ENCODE data around the gene ARSI.
"Not testable (repeated sequence)": the region's sequence is repeated elsewhere in the genome, so short reads cannot be mapped to it uniquely, and the experiment has no call there.

ARSI gene

DNA sequence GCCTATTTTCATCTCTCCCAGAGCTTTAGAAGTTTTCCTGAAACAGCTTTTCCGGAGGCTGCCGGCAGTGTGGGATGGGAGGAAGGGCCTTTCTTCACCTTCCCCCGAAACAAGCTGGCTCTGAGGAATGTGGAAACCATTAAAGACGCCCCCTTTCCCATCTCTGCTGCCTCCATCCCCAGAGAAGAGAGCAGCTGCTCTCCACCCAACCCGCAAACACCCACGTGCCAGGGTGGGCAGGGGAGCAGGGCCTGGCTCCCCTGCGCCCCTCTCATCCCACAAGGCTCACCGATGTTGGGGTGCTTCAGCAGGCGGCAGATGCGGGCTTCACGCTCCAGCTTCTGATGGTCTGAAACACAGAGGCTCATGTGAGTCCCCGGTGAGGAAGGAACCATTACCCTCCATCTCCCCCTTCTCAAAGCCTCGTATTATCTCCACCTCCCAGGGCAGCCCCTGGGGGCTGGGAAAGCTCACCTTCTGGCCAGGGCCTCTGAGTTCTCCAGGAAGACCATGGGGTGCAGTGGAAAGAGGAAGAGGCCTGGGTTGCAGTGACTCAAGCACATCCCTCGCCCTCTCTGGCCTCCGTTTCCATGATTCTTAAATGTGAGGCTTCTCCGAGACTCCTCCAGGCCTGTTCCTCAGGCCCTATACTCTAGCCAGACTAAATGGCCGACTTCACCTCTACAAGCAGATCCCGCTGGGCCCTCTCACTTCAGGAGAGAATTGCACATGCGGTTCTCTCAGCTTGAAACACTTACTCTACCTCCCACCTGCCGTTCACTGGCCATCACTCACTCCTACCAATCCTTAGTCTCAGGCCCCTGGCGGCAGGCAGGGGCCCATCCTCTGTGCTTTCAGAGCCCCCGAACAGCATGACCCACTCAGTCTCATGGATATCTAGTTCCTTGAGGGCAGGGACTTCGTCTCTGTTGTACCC is 37.8 kb downstream of the ARSI start:
- peak in 2 of 3 donors; percentile 35 to 52 for DNase-seq

DNA sequence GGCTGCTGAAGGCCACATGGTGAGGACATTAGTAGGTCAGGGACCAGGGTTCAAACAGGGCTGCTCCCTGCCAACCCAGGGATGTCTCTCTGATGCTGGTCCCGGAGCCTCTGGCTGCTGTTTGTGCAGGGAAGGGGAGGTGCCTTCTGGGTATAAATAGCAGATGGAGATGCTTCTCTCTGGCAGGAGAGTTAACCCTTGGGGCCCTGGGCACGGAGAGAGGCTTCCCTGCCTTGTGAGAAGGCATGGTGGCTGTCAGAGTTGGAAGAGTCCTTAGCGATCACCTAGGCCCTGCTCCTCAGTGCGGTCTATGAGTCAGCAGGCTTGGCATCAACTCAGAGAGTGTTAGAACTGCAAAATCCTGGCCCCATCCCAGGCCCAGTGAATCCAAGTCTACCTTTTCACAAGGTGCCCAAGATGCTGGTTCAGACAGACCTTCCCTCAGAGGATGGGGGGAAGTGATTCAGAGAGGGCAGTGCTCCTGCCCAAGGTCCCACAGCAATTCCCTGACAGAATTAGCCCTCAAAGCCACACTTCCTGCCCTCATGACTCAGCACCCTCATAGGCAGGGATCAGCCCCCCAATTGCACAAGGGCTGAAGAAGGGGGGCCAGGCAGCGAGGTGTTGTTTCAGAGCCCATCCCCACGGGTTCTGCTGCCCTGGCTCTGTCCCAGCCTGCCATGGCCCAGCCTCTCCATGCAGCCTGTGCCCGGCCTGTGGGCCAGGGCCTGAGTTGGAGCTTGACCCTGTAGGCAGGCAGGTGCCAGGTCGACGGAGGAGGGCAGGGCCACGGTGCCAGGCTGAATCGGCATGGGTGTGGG is 38.7 kb downstream of the ARSI start:
- peak; percentile 38 to 46 (median 40) for DNase-seq

DNA sequence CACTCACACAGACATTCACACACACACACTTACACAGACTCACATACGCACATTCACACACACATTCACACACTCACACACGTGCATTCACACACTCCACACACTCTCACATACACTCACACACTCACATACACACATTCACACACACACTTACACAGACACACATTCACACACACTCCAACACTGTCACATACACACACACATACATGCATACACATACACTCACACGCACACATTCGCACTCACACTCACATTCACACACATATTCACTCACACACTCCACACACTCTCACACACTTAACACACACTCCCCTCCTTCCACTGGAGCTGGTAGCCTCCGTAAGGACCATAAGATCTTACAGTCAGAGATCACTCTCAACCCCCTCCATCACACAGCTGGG is 39.3 kb downstream of the ARSI start:
- DNase-seq, result no peak

GRCh38 chr5:150262502-150262901 is 40.2 kb downstream of the ARSI start:
- no peak for DNase-seq

- no peak for DNase-seq
Observed at GRCh38 chr5:150261231-150261630, 41.5 kb downstream of the ARSI start.

DNA sequence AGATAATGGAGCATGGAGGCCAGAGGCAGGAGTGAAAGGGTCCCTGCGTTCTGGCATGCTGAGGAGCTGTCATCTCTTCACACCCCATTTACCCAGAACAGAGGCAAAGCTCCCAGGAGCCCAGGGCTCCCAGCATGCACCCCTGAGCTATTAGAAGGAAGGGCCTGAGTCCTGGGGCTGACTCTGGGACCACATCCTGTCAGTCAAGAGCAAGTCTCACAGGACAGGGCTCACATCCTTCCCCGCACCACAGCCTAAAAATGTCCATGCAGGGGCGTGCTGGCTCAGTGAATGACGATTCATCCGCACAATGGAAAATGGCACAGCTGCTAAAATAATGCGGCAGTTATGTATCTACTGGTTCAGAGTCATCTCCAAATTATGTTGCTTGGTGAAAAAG is 44.6 kb downstream of the ARSI start:
- no peak for DNase-seq

GRCh38 chr5:150257424-150257823 is 45.3 kb downstream of the ARSI start:
- DNase-seq, result no peak

DNA sequence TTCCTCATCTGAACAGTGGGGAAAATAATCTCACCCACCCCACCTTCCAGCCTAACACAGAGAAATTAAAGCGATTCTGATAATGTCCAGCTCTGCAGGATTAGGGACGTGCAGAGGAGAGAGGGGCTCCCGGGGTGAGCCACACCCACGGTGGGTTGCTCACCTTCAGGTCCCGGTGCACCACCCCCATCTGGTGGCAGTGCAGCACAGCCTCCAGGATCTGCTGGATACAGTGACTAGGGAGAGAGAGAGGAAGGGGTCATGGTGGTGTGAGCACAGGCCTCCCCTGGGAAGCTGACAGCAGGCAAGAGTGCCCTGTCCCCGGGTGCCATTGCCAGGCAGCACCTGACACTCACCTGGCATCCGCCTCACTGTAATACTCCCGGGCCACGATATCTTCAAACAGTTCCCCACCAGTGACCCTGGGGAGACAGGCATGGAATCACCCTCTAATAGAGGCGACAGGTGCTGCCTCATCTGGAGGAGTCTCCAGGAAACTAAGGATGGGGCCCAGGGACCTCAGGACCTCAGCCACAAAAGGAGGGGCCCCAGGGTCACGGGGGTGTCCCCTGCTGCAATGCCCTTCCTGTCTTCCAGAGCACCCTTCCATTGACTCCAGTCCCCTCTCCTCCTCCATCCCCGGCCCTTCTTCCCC is 46.2 kb downstream of the ARSI start:
- no peak for DNase-seq

GRCh38 chr5:150255659-150256409 is 46.9 kb downstream of the ARSI start:
- no peak for DNase-seq

DNA sequence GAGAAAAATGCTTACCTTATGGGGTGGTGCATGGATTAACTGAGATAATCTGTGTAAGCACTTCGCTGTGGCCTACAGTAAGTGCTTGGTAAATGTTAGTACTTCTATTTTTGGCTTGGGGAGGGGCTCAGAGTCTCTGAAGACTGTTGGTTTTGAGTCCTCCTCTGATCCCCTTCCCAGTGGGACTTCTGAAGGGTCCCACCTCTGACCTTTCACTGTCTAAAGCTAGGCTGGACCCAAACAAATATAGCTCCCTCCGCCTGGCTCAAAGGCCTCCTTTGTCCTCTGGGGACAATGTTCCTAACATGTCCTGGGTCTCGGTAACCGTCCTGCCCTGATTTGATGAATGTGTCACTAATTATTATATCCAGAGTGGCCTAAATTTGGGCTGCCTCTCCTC is 47.9 kb downstream of the ARSI start:
- DNase-seq, result no peak

GRCh38 chr5:150254363-150254762 is 48.3 kb downstream of the ARSI start:
- no peak for DNase-seq

DNA sequence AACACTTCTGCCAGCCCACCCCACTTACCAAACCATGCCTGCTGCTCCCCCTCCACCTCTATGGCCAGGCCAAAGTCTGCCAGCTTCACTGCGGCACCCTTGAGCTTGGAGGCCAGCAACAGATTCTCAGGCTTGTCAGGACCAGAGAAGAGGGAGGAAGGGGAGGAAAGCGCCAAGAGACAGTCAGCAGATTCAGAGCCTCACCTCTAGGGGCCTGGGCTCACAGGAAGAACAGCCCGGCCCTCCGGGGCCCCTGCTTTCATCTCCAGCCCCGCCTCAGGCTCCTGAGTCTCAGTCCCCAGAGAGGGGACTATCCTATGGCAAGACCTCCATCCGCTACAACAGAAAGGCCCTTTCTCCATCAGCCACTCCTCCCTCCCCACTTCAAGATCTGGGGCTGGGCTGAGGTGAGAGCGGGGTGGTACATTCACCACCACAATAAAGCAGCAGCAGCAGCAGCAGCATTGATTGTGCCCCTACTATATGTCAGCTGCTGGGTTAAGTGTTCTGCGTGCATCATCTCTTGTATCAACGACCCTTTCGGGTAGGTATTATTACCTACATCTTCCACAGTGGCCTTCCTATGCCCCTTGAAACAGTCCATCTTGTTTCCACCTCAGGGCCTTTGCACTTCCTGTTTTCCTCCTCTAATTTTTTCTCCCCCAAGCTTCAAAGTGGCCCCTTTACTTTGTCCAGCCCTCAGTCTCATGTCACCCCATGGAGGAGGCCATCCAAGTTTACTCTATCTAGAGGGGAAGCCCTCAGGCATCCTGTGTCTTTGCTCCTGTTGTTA is 49.1 kb downstream of the ARSI start:
- no peak for DNase-seq

GRCh38 chr5:150252489-150252888 is 50.2 kb downstream of the ARSI start:
- no peak for DNase-seq

DNA sequence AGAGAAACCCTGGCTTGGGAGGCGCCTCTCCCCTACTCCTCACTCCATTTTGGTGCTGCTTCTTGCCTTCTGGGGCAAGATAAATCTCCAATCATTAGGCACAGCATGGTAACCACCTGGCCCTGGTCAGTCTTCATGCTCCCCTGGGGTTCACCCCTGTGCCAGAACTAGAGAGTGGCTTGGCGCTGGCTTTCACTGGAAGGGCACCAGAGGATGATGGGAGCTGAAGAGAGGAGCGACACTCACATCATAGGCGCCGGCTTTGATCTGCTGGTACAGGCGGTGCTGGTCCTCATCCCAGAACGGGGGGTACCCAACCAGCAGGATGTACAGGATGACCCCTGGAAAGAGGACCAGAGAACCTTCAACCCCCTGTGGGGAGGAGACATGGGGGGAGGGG is 51.2 kb downstream of the ARSI start:
- DNase-seq, result no peak

DNA sequence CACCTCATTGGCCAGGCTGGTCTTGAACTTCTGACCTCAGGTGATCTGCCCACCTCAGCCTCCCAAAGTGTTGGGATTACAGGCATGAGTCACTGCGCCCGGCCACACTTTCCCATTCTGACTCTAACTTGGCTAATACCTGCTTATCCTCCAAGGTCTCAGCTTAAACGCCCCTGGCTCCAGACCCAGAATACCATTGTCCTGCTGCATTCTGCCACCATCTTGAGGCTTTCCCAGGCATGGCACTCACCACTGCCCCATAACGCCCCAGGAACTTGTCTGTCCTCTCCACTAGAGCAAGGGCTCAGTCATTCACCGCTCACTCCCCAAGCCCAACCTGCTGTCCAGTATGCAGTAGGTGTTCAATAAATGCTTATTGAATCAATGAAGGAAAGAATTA is 53.0 kb downstream of the ARSI start:
- no peak for DNase-seq

DNA sequence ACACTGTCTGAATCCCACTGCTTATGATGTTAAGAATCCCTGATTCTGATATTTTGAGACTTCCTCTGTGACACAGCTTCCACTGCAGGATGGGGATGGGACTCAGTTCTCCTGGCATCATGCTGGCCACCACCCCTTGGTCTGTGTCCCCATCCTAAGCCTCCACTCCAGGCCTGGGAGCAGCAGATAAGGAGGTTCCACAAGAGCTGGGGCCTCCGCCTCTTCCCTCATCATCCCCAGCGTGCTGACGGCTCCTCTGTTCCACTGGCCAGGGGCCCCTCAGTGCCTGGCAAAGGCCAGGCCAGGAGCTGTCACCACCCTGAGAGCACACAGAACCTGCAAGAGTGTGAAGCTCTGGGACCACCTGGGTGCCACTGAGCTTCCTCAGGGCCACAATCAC is 53.8 kb downstream of the ARSI start:
- DNase-seq, result no peak

GRCh38 chr5:150248493-150248892 is 54.2 kb downstream of the ARSI start:
- DNase-seq, result not testable (repeated sequence)

GRCh38 chr5:150247726-150248125 is 55.0 kb downstream of the ARSI start:
- no peak for DNase-seq

DNA sequence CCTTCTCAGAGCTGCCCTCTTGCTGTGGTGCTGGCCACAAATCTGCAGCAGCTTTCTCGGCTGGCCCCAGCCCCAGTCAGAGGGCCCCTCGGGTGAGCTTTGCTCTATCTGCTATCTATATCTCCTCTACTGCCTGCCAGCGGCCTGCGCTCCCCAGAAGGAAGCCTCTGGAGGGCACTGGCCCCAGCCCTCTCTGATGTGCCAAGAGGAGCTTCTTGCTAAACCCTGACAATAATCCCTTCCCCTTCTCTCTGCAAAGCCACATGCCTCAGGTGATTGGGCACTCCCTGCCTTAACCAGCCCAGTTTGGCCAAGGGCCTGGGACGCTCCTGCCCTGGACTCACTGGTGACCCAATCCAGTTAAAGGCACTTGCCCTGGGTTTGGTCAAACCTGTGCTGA is 55.9 kb downstream of the ARSI start:
- no peak for DNase-seq

DNA sequence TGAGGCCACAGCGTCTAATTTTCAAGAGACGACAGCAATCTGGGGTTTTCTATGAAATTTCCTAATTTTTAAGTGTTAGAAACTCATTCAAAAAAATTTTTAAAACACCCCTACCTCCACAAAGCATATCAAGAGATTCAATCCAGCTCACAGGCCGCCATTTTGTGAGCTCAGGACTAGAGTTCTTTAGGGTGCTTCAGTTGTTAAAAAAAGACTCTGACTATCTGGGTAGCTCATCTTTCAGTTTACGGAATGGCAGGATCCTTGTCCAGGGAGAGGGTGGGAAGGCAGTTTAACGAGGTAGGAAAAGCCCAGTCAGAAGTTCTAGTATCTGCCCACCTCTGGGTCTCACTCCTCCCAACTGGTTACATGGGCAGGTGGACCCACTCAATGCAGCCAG is 56.3 kb downstream of the ARSI start:
- DNase-seq, result no peak
